ENCODE results near the gene MIPOL1.
"Not testable (repeated sequence)": the region's sequence is repeated elsewhere in the genome, so short reads cannot be mapped to it uniquely, and the experiment has no call there.

Gene MIPOL1

GRCh38 chr14:37546621-37547447 lies 349.1 kb downstream of the MIPOL1 start:
- DNase-seq (ENCODE audit: low read depth in 2 of 2), result no peak

DNA sequence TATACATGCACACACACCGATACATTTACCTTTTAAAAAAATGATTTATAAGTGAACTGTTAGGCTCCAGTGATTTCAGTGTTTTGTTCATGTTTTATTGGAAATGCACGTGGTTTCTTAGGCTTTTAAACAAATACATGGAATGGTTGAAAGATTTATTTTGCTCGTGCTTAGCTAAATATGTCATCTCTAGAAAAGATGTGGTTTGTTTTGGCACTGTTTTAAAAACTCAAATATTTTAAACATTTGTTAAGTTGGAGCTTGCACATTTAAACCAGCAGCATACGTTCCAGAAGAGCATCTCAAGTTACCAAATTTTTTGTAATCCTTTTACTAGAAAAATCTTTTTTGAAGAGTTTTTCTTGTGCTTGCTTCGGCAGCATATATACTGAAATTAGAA lies 352.8 kb downstream of the MIPOL1 start:
- DNase-seq (ENCODE audit: low read depth in 2 of 2), result no peak

DNA sequence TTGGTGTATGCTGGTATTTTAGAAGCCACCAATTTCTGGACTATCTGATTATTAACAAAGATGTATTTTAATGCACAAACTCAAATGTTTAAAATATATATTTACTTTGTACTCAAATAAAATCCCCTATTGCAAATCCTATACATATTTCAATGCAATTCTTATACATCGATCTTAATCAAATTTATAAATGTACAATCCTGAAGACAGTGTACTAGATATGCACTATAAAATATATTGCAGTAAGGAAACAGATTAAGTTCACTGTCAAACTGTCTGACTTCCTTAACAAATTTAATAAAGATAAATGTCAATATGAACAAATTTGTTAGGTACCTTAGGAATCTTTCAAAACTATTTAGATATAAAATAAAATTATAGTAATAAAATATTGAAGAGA lies 353.4 kb downstream of the MIPOL1 start:
- DNase-seq (ENCODE audit: low read depth in 2 of 2), result no peak

GRCh38 chr14:37553935-37554550 lies 356.3 kb downstream of the MIPOL1 start:
- DNase-seq (ENCODE audit: low read depth in 2 of 2), result no peak

GRCh38 chr14:37555596-37555995 lies 357.9 kb downstream of the MIPOL1 start:
- DNase-seq (ENCODE audit: low read depth in 2 of 2), result not testable (repeated sequence)

GRCh38 chr14:37558740-37559139 lies 361.0 kb downstream of the MIPOL1 start:
- DNase-seq (ENCODE audit: low read depth in 2 of 2), result no peak

- no peak for DNase-seq (ENCODE audit: low read depth in 2 of 2)
These were observed 361.6 kb downstream of the MIPOL1 start for GRCh38 chr14:37559386-37559785.

DNA sequence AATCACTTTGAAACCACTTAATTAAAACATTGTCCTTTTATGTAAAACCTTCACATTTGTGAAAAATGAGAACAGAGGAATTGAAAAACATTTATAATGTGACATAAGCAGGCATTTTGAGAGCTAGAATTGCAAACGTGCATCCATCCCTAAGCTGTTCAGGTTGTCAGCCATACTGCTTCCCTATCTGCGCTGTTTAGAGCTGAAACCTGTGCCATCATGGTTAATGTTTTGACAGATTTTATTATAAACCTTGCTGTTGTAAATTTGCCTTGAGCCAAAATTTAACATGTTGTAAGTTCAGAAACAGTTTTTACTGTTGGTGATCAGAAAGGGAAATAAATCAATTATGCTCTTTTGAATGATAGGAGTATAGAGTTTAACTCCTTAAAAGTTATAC lies 365.5 kb downstream of the MIPOL1 start:
- DNase-seq (ENCODE audit: low read depth in 2 of 2), result no peak

- DNase-seq (ENCODE audit: low read depth in 2 of 2), result no peak
These were observed 367.8 kb downstream of the MIPOL1 start for GRCh38 chr14:37565550-37565949.

GRCh38 chr14:37566811-37567371 lies 369.2 kb downstream of the MIPOL1 start:
- DNase-seq (ENCODE audit: low read depth in 2 of 2), result no peak

- no peak for DNase-seq (ENCODE audit: low read depth in 2 of 2)
These were observed 372.0 kb downstream of the MIPOL1 start for GRCh38 chr14:37569729-37570128.

- DNase-seq (ENCODE audit: low read depth in 2 of 2), result no peak
These were observed 373.7 kb downstream of the MIPOL1 start for GRCh38 chr14:37571391-37571790.

GRCh38 chr14:37573356-37573755 lies 375.6 kb downstream of the MIPOL1 start:
- DNase-seq (ENCODE audit: low read depth in 2 of 2), result no peak

DNA sequence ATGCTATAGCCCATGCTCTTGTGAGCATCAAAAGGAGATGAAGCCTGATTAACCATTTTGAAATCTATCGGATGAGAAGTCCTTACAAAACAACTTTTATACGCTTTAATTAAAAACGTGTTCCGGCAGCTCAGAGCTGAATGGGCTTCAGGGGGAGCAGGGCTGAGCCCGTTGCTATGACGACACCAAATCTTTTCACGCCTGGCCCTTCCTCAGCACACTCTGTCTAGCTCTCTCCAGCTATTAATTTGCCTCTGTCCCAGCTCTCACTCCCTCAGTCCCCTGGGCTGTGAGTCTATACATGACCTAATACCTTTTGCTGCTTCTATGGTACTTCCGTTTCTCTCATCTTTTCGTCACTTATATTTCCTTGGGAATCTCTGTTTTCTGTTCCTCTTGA lies 381.5 kb downstream of the MIPOL1 start:
- no peak for DNase-seq (ENCODE audit: low read depth in 2 of 2)

DNA sequence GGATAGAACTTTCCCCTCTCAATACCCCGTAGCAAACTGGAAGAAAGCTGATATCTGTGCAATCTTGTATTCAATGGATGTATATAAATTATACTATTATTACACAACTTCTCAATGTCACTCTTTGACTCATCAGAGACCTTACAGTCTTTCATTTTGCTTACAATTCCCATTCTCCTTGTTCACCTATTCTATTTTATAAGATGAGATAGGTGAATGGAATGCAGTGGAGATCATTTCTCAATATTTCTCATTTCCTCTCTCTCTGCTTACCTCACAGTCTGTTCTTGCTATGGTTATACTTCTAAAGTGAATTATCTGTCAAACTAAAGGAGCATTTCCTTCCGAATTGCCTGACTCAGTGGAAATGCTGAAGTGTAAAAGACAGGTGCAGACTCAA lies 382.4 kb downstream of the MIPOL1 start:
- no peak for DNase-seq (ENCODE audit: low read depth in 2 of 2)

DNA sequence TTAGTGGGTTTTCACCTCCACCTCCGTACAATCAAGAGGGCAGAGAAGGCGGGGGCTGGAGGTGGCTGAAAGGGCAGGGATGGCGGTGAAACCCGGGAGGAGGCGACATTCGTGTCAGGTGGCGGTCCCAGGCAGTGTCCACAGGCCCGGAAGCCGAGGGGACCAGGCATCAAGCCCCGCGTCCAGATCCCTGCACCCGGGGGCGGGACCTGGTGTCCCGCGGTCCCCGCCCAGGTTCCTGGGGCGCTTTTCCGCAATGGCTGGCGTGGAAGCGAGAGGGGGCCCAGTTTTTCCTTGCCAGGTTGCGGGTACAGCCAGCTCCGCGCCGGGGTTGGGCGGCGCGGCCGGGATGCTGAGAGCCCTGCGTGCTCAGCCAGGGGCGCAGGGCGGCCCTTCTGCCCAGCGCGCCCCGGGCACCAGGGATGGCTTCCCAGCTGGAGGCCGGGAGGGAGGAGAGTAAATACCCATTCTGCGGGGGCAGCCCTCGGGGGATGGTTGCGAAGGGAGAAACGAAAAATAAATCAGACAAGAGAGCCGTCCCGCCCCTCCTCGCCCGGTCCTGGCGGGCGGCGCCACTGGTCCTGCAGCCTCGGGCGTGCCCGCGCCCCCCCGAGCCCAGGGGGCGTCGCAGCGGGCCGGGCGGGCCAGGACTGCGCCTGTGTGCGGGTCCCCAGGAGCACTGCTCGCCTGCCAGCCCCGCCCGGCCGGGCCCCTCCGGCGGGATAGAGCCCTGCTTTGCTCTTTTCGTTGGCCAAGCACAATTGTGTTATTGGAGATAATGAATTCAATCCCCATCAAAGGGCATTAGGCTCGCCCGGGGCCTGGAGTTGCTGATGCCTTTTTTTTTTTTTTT lies 385.8 kb downstream of the MIPOL1 start:
- DNase-seq (ENCODE audit: low read depth in 2 of 2), result no peak

- DNase-seq (ENCODE audit: low read depth in 2 of 2), result no peak
These were observed 386.7 kb downstream of the MIPOL1 start for GRCh38 chr14:37584211-37585100.

DNA sequence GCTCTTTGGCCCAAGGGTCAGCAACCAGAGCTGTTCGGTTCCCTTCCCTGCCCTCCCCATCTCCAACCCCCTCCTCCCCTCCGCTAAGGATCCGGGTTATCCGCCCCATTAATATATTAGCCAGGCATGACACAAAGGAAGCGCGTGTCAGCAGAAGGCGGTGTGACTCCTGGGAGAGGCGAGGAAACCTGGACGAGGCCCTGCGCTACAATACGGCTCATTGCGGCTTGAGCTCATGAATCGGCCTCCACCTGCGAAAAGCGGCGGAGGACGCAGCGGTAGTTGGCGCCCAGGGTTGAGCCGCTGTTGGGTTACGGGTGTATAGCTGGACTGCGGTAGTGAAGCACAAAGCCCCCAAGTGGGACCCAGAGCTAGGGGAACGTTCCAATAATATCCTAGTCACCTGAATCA lies 387.4 kb downstream of the MIPOL1 start:
- no peak for DNase-seq (ENCODE audit: low read depth in 2 of 2)

DNA sequence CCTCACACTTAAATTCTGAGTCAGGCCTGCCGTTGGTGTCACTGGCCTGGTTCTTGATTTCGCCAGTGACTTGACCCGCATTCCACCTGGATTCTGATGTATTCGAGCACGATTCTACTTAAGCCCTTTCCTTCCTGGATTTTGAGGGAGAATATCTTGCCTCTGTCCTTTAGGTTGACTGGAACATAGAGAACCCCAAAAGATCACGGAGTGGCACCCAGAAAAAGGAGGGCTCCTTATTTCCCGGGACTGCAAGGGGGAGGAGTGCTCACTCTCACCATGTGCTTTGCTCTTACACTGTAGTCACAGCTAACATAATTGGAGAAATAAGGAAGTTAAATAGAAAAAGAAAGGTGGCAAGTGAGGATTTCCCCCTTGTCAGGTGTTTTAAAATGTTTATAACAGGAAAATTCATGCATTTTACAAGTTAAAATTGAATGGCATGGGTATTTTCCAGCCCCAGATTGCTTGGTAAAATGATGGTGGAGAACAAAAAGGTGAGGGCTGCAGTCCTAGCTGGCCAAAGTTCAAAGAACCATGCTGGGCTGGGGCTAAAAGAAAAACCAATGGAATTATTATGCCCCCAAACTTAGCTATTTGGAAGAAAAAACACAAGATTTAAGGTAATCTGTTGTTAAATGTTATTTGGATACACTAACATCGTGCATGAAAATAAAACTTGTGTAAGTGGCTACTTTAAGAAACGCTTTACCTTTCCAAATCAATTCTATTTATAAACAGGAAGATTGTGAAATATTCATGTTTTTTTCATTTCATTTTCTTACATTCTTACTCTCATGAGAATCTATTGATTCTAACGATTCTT lies 388.4 kb downstream of the MIPOL1 start:
- no peak for DNase-seq (ENCODE audit: low read depth in 2 of 2)

DNA sequence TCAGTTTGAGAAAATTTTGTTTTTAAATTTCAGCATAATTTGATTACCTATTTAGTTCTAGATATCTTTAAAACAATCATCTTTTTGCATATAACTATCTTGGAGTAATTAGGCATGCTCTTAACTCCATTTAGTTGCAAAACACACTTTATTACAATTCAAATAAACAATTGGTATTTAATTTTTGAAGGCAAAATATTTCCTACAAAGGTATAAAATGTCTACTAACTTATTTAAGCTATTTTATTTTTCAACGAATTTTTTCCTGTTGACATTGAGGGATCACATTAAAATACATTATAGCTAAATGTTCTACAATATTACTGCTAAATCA lies 389.0 kb downstream of the MIPOL1 start:
- no peak for DNase-seq (ENCODE audit: low read depth in 2 of 2)
